ENCODE results near the gene GFAP. TPM values are rescaled to one million over a fixed set of nuclear protein-coding genes. Genes with fewer than 3 reads are reported as not detected.

GFAP gene
- total RNA-seq, 3 donors from 2014 or later = 4.2 to 37.0 (median 11.8) TPM

GRCh38 chr17:44956998-44957981 is 42.0 kb upstream of the GFAP start:
- Histone ChIP-seq H3K4me1 (no peaks in the 10 kb centered on the region), H3K27ac (no peak overlapping the region), H3K4me3 (no peak overlapping the region), H3K9me3 (no peaks in the 10 kb centered on the region), H3K36me3 (no peaks in the 10 kb centered on the region), H3K27me3 (peaks cover 5 to 9% of the 10 kb centered on the region in 2 donors)
- no peak for DNase-seq (ENCODE audit: low spot score in 2 of 2)
- intact Hi-C loops (cut with DNase I; ENCODE audit: low total_unique reads) = no loop called here
- no peak for TF ChIP-seq CTCF (IDR thresholded peaks at IDR 0.05)
- no peak for TF ChIP-seq POLR2A (IDR thresholded peaks at IDR 0.05)
- TF ChIP-seq POLR2AphosphoS5 (IDR thresholded peaks at IDR 0.05) = no peak

GRCh38 chr17:44955674-44956425 is 40.5 kb upstream of the GFAP start:
- Histone ChIP-seq H3K27me3 (peaks cover 5 to 9% of the 10 kb centered on the region in 2 donors), H3K27ac (no peak overlapping the region)
- DNase-seq (ENCODE audit: low spot score in 2 of 2) = peak in 1 of 2 donors; percentile 44

GRCh38 chr17:44952946-44953475 is 37.7 kb upstream of the GFAP start:
- peak in 1 of 2 donors; percentile 43 for DNase-seq (ENCODE audit: low spot score in 2 of 2)
- no peak for TF ChIP-seq POLR2A (IDR thresholded peaks at IDR 0.05)
- no peak for TF ChIP-seq CTCF (IDR thresholded peaks at IDR 0.05)
- TF ChIP-seq POLR2AphosphoS5 (IDR thresholded peaks at IDR 0.05) = no peak
- intact Hi-C loops (cut with DNase I; ENCODE audit: low total_unique reads) = no loop called here

More at GRCh38 chr17:44955674-44956425, 40.5 kb upstream of the GFAP start:
- Histone ChIP-seq H3K4me3 (no peak overlapping the region), H3K36me3 (no peaks in the 10 kb centered on the region), H3K9me3 (no peaks in the 10 kb centered on the region), H3K4me1 (no peaks in the 10 kb centered on the region)
- intact Hi-C loops (cut with DNase I; ENCODE audit: low total_unique reads) = no loop called here
- TF ChIP-seq POLR2A (IDR thresholded peaks at IDR 0.05) (no peak), POLR2AphosphoS5 (IDR thresholded peaks at IDR 0.05) (no peak), CTCF (IDR thresholded peaks at IDR 0.05) (no peak)

GRCh38 chr17:44948315-44948795 is 33.1 kb upstream of the GFAP start:
- peak overlapping the region in 1 of 2 donors; percentile 64 for H3K27ac ChIP-seq
- H3K9me3 ChIP-seq = no peaks in the 10 kb centered on the region
- no peaks in the 10 kb centered on the region for H3K4me1 ChIP-seq
- peak overlapping the region; percentile 50 to 77 (median 59) for H3K4me3 ChIP-seq
- no peak for DNase-seq (ENCODE audit: low spot score in 2 of 2)
- no peaks in the 10 kb centered on the region for H3K36me3 ChIP-seq
- no peak for TF ChIP-seq POLR2A (IDR thresholded peaks at IDR 0.05)
- no peak for TF ChIP-seq POLR2AphosphoS5 (IDR thresholded peaks at IDR 0.05)
- TF ChIP-seq CTCF (IDR thresholded peaks at IDR 0.05) = no peak
- no peaks in the 10 kb centered on the region for H3K27me3 ChIP-seq
- intact Hi-C loops (cut with DNase I; ENCODE audit: low total_unique reads) = no loop called here

More at GRCh38 chr17:44952946-44953475, 37.7 kb upstream of the GFAP start:
- H3K36me3 ChIP-seq = no peaks in the 10 kb centered on the region
- no peak overlapping the region for H3K4me3 ChIP-seq
- H3K27me3 ChIP-seq = no peaks in the 10 kb centered on the region
- H3K9me3 ChIP-seq = no peaks in the 10 kb centered on the region
- no peak overlapping the region for H3K27ac ChIP-seq
- H3K4me1 ChIP-seq = no peaks in the 10 kb centered on the region
